Stimulated activated CD4-positive, alpha-beta T cell treated with anti-CD3 and anti-CD28 coated beads, TNF-alpha, amount 100 ng/mL, for 24 hours (primary cell): ENCODE measurements around the gene TWIST2.

ENCODE experiments used
- DNase-seq, 3 experiments: peaks; one replicate each; pipeline ENCODE4 v3.0.0-alpha.2; 2020; ENCODE audit warnings: low read depth in 3 of 3

The TWIST2 gene

GRCh38 chr2:238905224-238905623 lies 57.3 kb downstream of the TWIST2 start:
- DNase-seq: no peak

GRCh38 chr2:238905644-238906043 lies 57.8 kb downstream of the TWIST2 start:
- no peak for DNase-seq

- DNase-seq: no peak
These were observed 58.5 kb downstream of the TWIST2 start for GRCh38 chr2:238906254-238906935.

- DNase-seq: no peak
These were observed 59.2 kb downstream of the TWIST2 start for GRCh38 chr2:238906936-238907716.

GRCh38 chr2:238907717-238908173 lies 59.9 kb downstream of the TWIST2 start:
- no peak for DNase-seq

GRCh38 chr2:238908960-238909951 lies 61.4 kb downstream of the TWIST2 start:
- DNase-seq: no peak

GRCh38 chr2:238910751-238911351 lies 63.0 kb downstream of the TWIST2 start:
- no peak for DNase-seq

- DNase-seq: no peak
These were observed 63.7 kb downstream of the TWIST2 start for GRCh38 chr2:238911376-238912227.

- DNase-seq: no peak
These were observed 64.5 kb downstream of the TWIST2 start for GRCh38 chr2:238912228-238912915.

- DNase-seq: no peak
These were observed 65.3 kb downstream of the TWIST2 start for GRCh38 chr2:238912916-238913875.

GRCh38 chr2:238913931-238914647 lies 66.2 kb downstream of the TWIST2 start:
- DNase-seq: no peak

- DNase-seq: no peak
These were observed 66.7 kb downstream of the TWIST2 start for GRCh38 chr2:238914648-238915015.

GRCh38 chr2:238915196-238915595 lies 67.3 kb downstream of the TWIST2 start:
- no peak for DNase-seq

GRCh38 chr2:238915596-238915995 lies 67.7 kb downstream of the TWIST2 start:
- no peak for DNase-seq

- no peak for DNase-seq
These were observed 68.4 kb downstream of the TWIST2 start for GRCh38 chr2:238916176-238916874.

GRCh38 chr2:238916875-238917590 lies 69.1 kb downstream of the TWIST2 start:
- DNase-seq: no peak

- DNase-seq: no peak
These were observed 71.4 kb downstream of the TWIST2 start for GRCh38 chr2:238919307-238919706.
